ENCODE results near the gene DAPK2.

DAPK2 gene

DNA sequence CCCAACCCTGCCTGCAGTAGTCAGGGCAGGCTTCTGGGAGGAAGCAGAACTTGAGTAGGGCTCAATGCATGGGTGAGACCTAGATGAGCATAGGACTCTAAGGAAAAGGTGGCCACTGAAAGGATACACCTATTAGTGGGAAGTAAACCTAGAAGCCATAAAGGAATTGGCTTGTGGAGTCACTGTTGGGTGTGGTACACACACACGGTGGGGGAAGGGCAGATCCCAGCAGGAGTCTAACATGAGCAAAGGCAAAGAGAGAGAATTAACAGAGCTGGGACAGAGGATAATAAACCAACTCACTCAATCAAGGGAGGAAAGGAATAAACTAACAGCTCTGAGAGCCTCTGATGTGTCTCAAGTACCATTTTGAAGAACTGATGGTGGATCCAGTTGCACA, 23.1 kb downstream of the DAPK2 start:
- no peak for DNase-seq (ENCODE audit: low spot score)

DNA sequence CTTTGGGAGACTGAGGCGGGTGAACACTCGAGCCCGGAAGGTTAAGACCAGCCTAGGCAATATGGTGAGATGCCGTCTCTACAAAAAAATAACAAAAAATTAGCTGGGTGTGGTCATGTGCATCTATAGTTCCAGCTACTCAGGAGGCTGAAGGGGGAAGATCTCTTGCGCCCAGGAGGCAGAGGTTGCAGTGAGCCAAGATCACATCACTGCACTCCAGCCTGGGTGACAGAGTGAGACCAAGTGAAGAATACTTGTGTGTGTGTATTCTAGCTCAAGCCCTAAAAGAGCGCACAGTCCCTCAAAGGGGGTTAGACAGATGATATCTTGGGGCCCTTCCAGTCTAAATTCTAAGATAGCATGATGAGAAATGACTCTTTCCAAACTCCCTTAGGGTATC, 23.7 kb downstream of the DAPK2 start:
- no peak for DNase-seq (ENCODE audit: low spot score)

DNA sequence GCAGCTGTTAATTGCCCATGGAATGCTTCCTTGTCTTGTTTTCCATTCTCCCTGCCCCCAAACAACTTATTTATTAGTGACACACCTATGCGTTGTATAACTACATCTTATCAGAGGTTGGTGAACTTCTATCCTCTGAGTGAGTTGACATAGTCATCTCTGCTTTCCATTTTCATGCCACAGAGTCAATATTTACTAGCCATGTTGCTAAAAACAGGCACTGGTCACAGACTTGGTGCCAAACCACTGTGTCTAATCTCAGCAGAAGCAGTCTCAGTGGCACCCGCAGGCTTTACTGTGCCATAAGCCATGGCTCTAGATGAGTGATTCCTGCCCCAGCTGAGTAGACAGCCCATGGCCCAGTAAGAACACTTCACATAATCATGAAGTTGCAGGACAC, 26.5 kb downstream of the DAPK2 start:
- DNase-seq (ENCODE audit: low spot score) = peak; percentile 77

DNA sequence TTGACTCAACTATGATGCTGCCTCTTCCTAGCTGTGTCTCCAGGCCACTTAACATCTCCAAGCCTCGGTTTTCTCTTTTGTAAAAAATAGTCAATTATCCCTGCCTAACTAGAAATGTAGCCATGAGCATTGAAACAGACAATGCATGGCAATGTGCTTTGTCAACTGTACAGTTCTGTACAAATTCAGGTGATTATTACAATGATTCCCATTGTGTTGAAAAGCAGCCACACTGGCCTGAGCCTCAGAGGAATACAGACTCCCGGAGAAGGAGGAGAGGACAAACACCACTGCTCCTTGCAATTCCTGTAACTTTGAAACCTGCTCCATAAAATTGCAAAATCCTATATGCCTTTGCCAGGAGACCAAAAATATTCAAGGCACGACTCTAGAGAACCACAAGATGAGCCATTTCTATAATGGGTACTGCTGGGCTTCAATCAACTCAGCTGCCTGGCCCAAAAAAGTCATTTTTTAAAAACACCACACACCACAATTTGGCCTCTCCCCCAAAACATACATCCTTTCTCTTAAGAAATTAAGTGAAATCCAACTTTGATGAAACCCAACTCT, 28.6 kb downstream of the DAPK2 start:
- no peak for DNase-seq (ENCODE audit: low spot score)

DNA sequence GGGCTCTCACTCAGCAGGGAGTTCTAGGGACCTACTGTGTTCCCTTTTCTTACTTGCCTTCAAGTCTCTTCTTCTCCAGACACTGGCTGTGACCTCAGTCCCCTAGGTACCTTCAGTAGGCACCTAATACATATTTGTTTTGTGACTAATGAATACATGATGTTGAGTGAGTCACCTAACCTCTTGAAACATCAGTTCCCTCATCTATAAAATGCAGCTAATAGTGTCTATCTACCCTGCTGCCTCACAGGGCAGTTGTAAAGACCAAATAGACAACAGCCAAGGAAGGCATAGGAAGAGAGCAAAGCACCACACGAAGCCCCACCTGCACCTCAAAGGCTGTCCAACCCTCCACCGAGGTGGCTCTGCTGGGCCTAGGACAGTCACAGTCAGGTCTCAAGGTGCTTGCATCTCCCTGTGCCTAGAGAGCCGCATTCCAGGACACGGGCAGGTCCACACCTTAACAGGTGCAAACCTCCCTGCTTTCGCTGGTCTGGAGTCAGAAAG, 29.1 kb downstream of the DAPK2 start:
- DNase-seq (ENCODE audit: low spot score) = peak; percentile 89

DNA sequence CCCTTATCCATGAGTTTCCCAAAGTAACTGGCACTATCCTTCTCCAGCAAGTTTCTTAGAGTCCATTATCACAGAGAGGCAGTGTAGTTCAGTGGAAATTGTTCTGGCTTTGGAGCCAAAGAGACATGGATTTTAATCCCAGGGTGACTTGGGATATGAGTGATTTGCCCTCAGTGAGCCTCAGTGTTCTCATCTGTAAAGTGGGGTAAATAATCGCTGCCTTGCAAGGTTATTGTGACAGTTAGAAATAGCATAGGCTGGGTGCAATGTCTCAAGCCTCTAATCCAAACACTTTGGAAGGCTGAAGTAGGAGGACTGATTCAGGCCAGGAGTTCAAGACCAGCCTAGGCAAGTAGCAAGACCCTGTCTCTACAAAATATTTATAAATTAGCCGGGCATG, 30.0 kb downstream of the DAPK2 start:
- DNase-seq (ENCODE audit: low spot score) = no peak

DNA sequence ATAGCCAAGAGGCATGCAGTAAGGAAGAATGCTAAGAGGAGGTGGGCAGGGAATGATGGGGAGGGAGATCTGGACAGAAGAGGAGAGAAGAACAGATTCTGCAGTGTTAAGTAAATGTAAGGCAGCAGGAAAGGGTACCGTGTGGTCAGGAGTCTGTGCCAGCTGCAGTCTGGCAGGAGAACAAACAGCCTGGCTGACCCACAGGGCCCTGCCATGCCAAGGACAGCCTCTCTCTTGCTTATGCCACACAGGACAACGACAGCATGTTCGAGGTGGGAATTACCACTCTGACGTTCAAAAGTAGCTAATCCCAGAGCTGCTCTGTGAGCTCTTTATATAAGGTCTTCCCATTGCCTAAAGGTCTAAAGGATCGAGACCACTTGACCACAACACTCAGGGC, 31.3 kb downstream of the DAPK2 start:
- DNase-seq (ENCODE audit: low spot score) = no peak

DNA sequence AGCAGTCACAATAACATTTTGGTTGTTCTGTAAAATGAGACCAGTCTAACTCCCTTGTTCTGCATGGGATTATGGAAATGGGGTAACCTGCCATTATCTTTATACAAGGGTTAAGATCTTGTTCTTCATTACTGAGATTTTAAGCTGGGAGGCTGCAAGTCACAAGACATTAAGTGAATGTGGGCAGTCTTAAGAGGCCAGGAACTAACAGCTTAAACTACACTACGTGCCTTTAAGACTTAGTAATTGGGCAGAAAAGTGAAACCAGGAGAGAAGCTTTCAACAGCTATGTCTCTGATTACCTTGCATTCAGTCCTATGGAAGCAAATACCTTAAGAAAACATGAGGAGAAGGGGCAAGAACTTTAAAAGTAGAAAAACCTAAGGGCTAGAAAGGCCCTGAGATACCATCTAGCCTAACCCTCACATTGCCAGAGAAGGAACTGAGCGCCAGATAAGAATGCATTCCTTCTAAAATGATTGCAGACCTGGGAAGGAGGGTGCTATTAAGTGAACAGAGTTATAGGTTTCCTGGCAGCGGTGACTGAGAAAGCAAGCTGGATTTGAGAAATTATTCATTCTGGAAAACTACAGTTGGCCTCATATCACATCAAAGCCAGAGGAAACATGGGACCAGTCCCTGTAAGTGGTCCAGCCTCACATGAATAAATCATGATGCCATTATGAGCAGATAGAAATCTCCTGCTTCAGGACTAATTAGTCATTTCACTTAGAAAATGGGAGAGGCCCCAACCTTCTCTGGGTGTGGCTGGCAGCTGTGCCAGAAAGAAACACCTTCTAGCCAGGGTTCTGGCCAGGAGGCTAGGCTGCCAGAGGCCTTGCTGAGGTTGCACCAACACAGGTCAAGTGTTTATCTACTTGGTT, 32.9 kb downstream of the DAPK2 start:
- DNase-seq (ENCODE audit: low spot score) = no peak

DNA sequence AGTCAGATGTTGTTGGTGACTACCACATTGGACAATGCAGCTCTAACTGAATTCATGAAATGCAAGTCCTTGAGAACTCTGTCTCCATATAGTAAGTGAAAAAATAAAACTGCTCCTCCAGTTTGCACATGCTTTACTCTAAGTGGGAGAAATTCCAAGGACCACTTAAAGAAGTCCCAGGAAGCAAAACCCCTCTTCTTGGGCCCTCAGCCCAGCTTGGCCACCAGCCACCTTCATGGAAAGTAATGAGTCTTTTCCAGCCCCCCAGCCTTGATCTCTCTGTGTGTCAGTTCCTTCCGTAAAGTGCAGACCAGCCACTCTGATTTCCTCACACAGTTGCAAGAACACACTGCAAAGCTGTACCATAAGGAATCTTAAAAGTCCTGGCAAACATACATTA, 34.5 kb downstream of the DAPK2 start:
- DNase-seq (ENCODE audit: low spot score) = no peak

DNA sequence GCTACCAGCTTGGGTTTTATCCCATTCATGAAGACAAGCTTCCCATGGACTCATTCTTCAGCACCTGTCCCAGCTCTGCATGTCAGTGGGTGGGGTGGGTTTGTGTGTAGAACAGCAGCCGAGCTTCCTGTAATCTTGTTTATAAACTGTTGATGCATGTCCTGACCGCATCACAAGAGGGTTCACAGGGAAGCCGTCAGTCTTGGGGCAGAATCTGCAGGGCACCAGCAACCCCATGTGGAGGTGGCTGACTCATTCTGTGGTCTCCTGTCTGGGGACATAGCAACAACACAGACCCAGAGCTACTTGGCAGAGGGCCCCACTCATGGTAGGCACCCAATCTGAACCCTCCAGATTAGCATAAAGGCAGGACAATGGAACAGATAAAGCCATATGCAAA, 35.6 kb downstream of the DAPK2 start:
- peak; percentile 99 for DNase-seq (ENCODE audit: low spot score)

DNA sequence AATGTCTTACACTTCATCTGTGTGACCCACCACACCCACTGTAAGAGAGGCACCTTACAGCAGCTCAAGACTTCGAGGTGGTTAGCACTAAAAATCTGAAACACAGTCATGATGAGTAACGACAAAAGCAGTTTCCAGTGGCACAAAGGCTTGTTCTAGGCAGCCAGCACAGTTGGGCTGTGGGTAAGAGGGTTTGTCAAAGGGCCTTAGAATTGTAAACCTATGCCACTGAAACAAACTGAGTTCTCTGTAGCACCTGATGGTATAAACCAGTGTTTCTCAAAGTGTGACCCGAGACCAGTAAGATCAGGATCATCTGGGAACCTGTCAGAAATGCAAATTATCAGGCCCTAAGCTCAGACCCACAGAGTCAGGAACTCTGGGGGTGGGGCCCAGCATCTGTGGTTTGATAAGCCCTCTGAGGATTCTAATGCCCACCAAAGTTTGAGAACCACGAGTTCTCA, 36.5 kb downstream of the DAPK2 start:
- peak; percentile 72 for DNase-seq (ENCODE audit: low spot score)

DNA sequence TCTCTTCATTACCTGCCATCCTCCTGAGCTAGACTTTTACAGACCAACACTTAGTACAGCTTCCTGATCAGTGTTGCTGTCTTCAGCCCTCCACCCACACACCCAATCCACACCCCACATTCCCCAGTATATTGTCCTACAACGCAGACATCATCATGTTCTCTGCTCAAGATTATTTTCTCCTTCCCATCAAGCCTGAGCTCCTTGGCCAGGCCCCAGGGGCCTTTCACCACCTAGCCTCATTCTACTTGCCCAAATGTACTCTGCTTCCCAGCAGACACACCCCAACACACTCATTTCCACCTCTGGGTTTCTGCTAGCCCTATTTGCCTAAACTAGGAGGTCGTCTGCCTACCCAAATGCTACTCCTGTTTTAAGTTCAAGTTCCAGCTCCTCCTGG, 37.0 kb downstream of the DAPK2 start:
- no peak for DNase-seq (ENCODE audit: low spot score)

DNA sequence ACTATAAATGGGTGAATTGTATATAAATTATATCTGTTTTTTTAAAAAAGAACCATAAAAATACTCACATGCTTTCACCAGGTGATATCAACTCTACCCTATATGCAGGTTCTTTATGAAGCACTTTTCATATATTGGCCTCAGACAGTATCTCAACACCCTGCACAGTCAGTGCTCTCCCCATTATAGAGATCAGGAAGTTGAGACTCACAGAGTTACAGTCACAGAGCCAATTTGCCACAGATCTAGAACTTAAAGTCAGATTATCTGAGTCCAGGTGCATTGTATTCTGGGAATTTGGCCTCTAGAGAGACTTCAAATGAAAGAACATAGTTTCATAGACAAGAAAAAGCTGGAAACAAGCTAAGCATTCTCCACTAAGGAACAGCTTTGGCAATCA, 38.1 kb downstream of the DAPK2 start:
- DNase-seq (ENCODE audit: low spot score) = no peak

DNA sequence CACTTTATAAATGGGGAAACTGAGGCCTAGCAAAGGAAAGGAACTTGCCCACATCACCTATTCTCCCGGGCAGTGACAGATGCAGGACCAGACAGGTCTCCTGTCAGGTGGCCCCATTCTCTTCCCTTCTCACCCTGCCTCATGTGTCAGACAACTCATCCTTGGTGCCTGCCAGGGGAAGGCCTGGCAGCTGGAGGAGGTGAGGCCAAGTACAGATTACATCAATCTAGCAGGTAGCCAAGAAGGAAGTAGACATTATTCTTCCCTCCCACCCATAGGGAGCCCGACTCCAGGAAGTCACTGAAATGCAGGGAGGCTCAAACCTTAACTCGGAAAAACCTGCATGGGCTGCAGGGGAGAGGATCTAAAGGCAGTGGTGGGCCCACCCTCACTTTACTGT, 39.6 kb downstream of the DAPK2 start:
- peak; percentile 73 for DNase-seq (ENCODE audit: low spot score)

DNA sequence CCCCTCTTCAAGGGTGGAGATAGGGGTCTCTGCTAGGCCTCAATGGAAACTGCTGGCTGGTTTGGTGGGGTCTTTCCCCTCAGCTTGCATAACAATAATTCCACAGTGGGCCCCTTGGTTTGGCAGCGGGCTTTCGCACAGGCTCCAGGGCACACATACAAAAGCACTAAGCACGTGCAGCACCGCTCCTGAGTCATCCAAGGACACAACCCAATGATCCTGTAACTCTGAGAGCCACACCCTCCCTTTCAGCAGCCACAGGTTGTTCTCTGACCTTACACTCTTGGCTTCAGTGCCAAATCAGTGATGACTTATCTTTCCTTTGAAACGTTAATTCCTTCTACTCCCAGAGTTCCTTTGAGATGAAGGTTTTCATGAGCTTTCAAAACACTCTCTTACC, 41.7 kb downstream of the DAPK2 start:
- peak; percentile 92 for DNase-seq (ENCODE audit: low spot score)

DNA sequence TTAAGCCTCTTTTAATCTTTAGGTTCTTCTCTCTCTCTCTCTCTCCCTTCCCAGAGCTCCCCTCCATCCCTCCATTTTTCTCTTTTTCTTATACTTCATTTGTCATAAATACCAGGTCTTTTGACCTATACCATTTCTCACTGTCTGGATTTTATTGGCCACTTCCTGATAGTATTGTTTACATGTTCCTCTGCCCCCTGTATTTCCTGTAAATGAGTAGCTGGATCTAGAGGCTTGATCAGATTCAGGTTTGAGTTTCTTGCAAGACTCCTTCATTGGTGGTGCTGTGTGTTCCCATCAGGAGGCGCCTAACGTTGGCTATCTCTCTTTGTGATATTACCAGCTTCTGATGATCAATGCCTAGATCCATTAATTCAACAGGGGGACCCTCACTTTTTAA, 42.2 kb downstream of the DAPK2 start:
- no peak for DNase-seq (ENCODE audit: low spot score)

DNA sequence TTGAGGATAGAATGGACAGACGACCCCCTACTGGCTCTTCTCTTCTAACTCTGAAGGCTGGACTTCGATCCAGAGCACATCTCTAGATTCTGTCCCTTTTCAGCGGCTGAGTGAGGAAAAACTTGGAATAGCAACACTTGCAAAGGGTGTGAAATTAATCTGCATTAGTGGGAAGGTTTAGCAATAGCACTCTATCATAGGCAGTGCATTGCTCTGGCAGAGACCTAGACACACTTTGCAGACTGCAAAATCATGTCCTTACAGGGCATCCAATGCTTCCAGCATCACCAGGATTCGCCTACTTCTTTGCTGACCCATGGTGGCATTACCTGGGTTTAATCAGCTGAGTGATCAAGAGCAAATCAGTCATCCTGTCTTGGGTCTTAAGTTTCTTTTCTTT, 43.1 kb downstream of the DAPK2 start:
- no peak for DNase-seq (ENCODE audit: low spot score)

DNA sequence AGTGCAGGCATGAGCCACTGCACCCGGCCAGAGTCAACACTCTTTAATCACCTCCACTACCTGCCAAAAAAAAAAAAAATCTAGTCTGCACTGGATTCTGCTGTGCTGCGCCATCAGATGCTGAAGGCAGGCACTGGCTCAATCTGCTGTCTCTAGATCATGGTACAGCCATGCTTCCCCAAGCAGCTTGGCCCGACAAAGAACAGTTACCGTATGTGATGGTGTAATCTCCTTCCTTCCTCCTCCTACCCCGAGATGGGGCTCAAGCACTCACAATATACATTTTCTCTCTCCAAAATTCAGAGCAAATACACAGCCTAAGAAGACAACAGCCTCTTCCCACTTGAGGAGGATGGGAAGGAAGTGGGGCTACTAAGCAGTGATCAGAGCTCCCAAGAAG, 45.1 kb downstream of the DAPK2 start:
- no peak for DNase-seq (ENCODE audit: low spot score)

DNA sequence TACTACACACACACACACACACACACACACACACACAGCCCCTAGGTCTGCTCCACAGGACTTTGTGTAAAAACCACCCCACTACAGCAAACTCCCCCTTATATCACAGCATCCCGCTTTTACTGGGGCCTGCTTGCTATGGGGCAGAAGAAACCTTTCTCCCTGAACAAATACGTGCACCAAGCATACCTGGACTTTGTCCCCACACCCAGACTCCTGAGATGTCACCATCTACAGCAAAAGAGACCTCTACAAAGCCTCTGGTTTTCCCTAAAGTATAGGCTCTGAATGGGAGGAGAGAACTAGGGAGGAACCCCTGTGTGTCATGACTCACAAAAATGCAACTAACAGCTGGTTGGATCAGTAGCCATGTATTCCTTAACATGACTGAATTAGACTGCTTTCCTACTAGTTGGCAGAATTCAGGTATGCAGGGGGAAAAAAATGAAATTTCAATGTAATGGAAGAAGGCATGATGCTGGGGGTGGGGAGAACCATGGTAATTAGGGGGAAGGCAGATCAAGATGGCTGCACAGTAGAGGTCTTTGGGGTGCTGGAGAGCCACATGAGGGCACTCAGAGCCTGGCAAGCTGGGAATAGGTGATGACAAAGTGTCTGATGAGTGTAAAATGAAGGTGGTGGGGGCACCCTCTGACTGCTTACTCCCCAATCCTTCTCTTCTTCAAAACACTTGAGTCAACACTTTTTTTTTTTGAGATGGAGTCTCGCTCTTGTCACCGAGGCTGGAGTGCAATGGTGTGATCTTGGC, 45.9 kb downstream of the DAPK2 start:
- DNase-seq (ENCODE audit: low spot score) = no peak

DNA sequence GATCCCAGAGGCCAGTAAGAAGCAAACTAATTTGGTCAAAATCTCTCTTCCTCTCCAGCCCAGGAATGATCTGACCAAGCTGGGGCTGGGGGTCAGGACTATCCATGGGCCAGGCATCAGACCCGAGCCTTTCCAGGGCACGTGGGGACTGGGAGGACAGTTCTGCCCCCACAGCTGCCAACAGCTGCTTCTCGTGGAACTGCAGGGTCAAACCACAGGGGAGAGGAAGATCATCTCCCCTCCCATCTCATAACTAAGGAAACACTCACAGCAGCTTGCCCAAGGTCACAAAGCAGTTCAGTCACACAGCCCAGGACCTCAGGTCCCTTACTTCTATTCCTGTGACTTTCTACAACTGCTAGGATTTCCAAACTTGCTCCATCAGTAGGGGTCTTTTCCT, 47.1 kb downstream of the DAPK2 start:
- DNase-seq (ENCODE audit: low spot score) = no peak

DNA sequence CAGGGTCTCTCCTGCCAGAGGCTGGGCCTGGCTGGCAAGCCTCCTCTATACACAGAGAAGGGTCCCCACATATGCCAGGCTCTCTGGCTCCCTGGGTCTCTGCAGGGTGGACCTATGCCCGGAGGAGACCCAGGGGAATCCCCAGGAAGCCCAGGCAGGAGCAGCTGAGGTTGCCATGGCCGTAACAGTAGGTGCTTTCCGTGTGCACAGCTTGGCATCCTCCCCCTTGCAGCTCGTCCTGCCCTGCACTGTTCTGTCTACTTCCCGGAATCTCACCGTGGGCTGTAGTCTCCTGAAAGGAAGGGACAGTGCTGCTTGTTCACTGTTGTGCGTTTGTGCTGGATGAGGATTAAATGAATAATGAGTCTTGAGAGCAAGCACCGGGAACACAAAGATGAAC, 47.8 kb downstream of the DAPK2 start:
- DNase-seq (ENCODE audit: low spot score) = peak; percentile 47

DNA sequence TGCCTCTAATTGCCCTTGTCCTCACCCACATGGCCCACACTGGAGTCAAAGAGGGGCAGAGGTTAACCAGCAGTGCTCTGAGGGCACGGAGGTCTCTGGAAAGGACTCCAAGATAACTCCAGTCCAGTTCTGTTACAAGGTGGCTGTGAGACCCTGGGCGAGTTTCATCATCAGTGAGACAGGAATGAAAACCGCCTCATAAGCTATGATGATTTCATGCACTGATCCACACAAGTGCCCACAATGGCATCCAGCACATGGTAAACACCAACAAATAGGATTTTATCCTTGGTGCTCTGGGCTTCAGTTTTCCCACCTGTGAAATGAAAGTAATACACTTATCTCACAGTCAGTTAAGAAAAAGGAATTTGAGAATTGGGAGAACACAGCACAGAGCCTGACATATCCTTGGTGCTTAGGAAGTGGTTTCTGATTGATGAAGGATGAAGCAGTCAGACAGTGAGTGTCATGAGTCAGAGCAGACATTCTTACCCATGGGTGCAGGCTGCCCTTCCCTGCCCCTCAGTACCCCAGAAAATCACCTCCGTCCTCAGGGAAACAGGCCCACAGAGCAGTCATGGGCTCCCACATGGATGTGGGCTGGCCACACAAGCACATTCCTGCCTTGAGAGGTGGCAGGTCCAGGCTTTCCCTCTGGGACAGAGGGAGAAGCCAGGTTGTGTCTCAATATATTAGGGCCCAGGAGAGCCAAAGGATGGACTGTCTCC, 48.4 kb downstream of the DAPK2 start:
- peak; percentile 51 for DNase-seq (ENCODE audit: low spot score)

Data from kidney tubule cell (primary cell).